Heart right ventricle (tissue), 16 donors: Measurements from ENCODE around the gene OSBPL10. TPM values are rescaled to one million over a fixed set of nuclear protein-coding genes. Genes with fewer than 3 reads are reported as not detected.

ENCODE experiments used
- ATAC-seq, 8 donors: fragments of 200-7000 bp; cut with Tn5 transposase; one replicate each; pipeline ENCODE4 v1.9.1; 2020; ENCODE audit warnings: mild to moderate bottlenecking in 8 of 8, moderate library complexity in 8 of 8, moderate number of reproducible peaks in 1 of 8
- DNase-seq, 2 donors: peaks; one replicate each; pipeline ENCODE4 v3.0.0-alpha.2; 2020
- H3K27ac ChIP-seq, 10 donors: fragments of 200-600 bp; sonication (generic) in 2 of 10; one replicate each; pipeline versions ENCODE4 v1.5.0 to v1.8.0; 2020 to 2022; ENCODE audit warnings: mild to moderate bottlenecking in 3 of 10
- H3K27me3 ChIP-seq, 7 donors: fragments of 200-600 bp; one replicate each; pipeline ENCODE4 v1.8.0; 2021 to 2022; ENCODE audit warnings: mild to moderate bottlenecking in 2 of 7
- H3K36me3 ChIP-seq, 9 donors: fragments of 200-600 bp; sonication (generic) in 1 of 9; one replicate each; pipeline versions ENCODE4 v1.5.0 to v1.8.0; 2020 to 2022; ENCODE audit warnings: mild to moderate bottlenecking in 2 of 9
- H3K4me1 ChIP-seq, 9 donors: fragments of 200-600 bp; sonication (generic) in 1 of 9; one replicate each; pipeline versions ENCODE4 v1.5.0 to v1.8.0; 2020 to 2022; ENCODE audit warnings: mild to moderate bottlenecking in 4 of 9
- H3K4me3 ChIP-seq, 10 donors: fragments of 200-600 bp; sonication (generic) in 2 of 10; one replicate each; pipeline versions ENCODE4 v1.5.0 to v1.8.0; 2020 to 2022; ENCODE audit warnings: mild to moderate bottlenecking in 7 of 10, moderate library complexity in 2 of 10
- H3K9me3 ChIP-seq, 11 donors: fragments of 200-600 bp in 10 of 11; sonication (generic) in 2 of 11; one replicate each; pipeline versions ENCODE4 v1.5.0 to v1.8.0; 2013 to 2022; ENCODE audit warnings: mild to moderate bottlenecking in 2 of 11, control low read depth in 1 of 11, moderate library complexity in 1 of 11
- CTCF ChIP-seq, 9 donors: fragments of 200-600 bp; sonication (generic) in 2 of 9; IDR thresholded peaks; one replicate each; pipeline versions ENCODE4 v1.5.0 to v1.8.0; 2021 to 2022; ENCODE audit warnings: antibody characterized with exemption in 9 of 9, mild to moderate bottlenecking in 5 of 9, moderate library complexity in 1 of 9
- WGBS, 2 donors: extraction: QIAGEN DNeasy Blood & Tissue Kit; methylation state at CpG; one replicate each; pipeline ENCODE4 v1.1.7; 2013; ENCODE audit warnings: inconsistent platforms in 1 of 2; 5-methylcytosine and 5-hydroxymethylcytosine counted together
- intact Hi-C, 10 donors: fragments of 100-400 bp; cut with DNase I; formaldehyde crosslinking; loops; one replicate each; pipeline versions ENCODE4 v1.11.1 to v1.14.2; 2022
- polyA plus RNA-seq, 2 donors: library from polyadenylated mRNA; stranded (reverse); fragments of 200-250 nt; gene quantifications; one replicate each; pipeline ENCODE4 v1.2.3, GENCODE V29; 2013
- total RNA-seq, 10 donors: library from RNA; stranded (reverse); fragmentation: NEBNext Ultra II Directional in 3 of 10; extraction: Animal tissue kit (Norgen Biotek cat#: 25700) in 3 of 10; gene quantifications; one replicate each; pipeline versions ENCODE4 v1.2.1 to v1.2.4, GENCODE V29; 2021 to 2023
- donor health status: Arrhythmogenic right ventricular cardiomyopathy.
- donor health status: ischemic (EF 13 %, LVEDD 7.1; RV severe dilation, severe dysfunction).
- donor health status: healthy with polysubstance abuse.
- donor health status: DM: no; HTN: yes; CAD: no.
- donor health status: DM: no; HTN: no; CAD: no.
- donor health status: ischemic (EF 25% LVEDD 6.9; RV normal size, moderate dysfunction).
- donor health status: ischemic (EF 25% LVEDD 5.7; RV mildly dilated, moderate dysfunction).
- donor health status: healthy.
- donor health status: DM: yes; HTN: yes; CAD: no.
- donor health status: Ischemic cardiomyopathy.
- donor health status: ischemic (EF 35%, LVEDD 5.7; RV mildly dilated, moderate dysfunction).
- donor health status: nonischemic (EF 11% LVEDD 7.7; RV severe dilation, severe dysfunction).
- donor health status: DM: yes; HTN: yes; CAD: no.
- donor health status: PGD.
- donor health status: ischemic (EF 29% LVEDD 5.4; RV normal size, mild dysfunction).
- donor health status: nonischemic (EF 23%, LVEDD 6.1; RV moderate dilation, normal function).

Gene OSBPL10
- total and polyA plus RNA-seq, 12 donors = 1.2 to 8.5 (median 4.1) TPM

GRCh38 chr3:31908391-31909097, 72.5 kb downstream of the OSBPL10 start:
- no peak for ATAC-seq
- no peak overlapping the region for H3K27ac ChIP-seq
- WGBS, 2 donors = 58% methylated on average over 5 of the region's 5 CpGs

GRCh38 chr3:31906182-31906581, 74.9 kb downstream of the OSBPL10 start:
- DNase-seq (no peak), ATAC-seq (no peak)
- Histone ChIP-seq H3K4me1 (peaks cover 0 to 15% (median 8%) of the 10 kb centered on the region in 9 donors), H3K27ac (no peak overlapping the region), H3K27me3 (no peaks in the 10 kb centered on the region), H3K36me3 (no peaks in the 10 kb centered on the region), H3K9me3 (no peaks in the 10 kb centered on the region), H3K4me3 (no peak overlapping the region)
- WGBS, 2 donors = 71 to 78% methylated on average over 1 of the region's 1 CpG
- intact Hi-C loops = no loop called here
- TF ChIP-seq CTCF (IDR thresholded peaks at IDR 0.05) = no peak

More at GRCh38 chr3:31908391-31909097, 72.5 kb downstream of the OSBPL10 start:
- H3K36me3 ChIP-seq = no peaks in the 10 kb centered on the region
- no peaks in the 10 kb centered on the region for H3K27me3 ChIP-seq
- no peak for TF ChIP-seq CTCF (IDR thresholded peaks at IDR 0.05)
- H3K4me3 ChIP-seq = no peak overlapping the region
- no peaks in the 10 kb centered on the region for H3K9me3 ChIP-seq
- intact Hi-C loops = no loop called here
- DNase-seq = no peak
- peaks cover 0 to 15% (median 8%) of the 10 kb centered on the region in 9 donors for H3K4me1 ChIP-seq

GRCh38 chr3:31903686-31904431, 77.2 kb downstream of the OSBPL10 start:
- H3K4me3 ChIP-seq = no peak overlapping the region
- ATAC-seq (no peak), DNase-seq (no peak)
- no peaks in the 10 kb centered on the region for H3K36me3 ChIP-seq
- no peaks in the 10 kb centered on the region for H3K27me3 ChIP-seq
- TF ChIP-seq CTCF (IDR thresholded peaks at IDR 0.05) = no peak
- intact Hi-C loops = no loop called here
- H3K4me1 ChIP-seq = peaks cover 0 to 12% (median 5%) of the 10 kb centered on the region in 9 donors
- WGBS, 2 donors = 94% methylated on average over 7 of the region's 7 CpGs
- H3K27ac ChIP-seq = no peak overlapping the region
- H3K9me3 ChIP-seq = no peaks in the 10 kb centered on the region

- DNase-seq (no peak), ATAC-seq (no peak)
- intact Hi-C loops = no loop called here
- TF ChIP-seq CTCF (IDR thresholded peaks at IDR 0.05) = no peak
- Histone ChIP-seq H3K27ac (no peak overlapping the region), H3K9me3 (no peaks in the 10 kb centered on the region), H3K36me3 (no peaks in the 10 kb centered on the region), H3K27me3 (no peaks in the 10 kb centered on the region), H3K4me3 (no peak overlapping the region), H3K4me1 (peaks cover 0 to 7% (median 0%) of the 10 kb centered on the region in 9 donors)
These were observed 80.5 kb downstream of the OSBPL10 start for GRCh38 chr3:31900583-31900982.
